HAP-1 (cell line): ENCODE results near the gene WASHC3.
A peak's percentile ranks its signal among the peaks of the same experiment; 100 is the strongest.
"Not testable (repeated sequence)": the region's sequence is repeated elsewhere in the genome, so short reads cannot be mapped to it uniquely, and the experiment has no call there.

Experiments
- DNase-seq, 2 experiments: peaks; one replicate each; pipeline ENCODE4 v3.0.0-alpha.2; 2016 to 2020; ENCODE audit warnings: low spot score in 2 of 2
- H3K27me3 ChIP-seq: fragments of 250-450 bp; sonication (Bioruptor Pico); 2 replicates; pipeline ENCODE4 v1.5.1; 2020; ENCODE audit warnings: low read depth, mild to moderate bottlenecking, moderate library complexity
- H3K36me3 ChIP-seq: fragments of 250-450 bp; sonication (Bioruptor Pico); replicated peaks from 2 replicates; pipeline ENCODE4 v1.5.1; 2020; ENCODE audit warnings: mild to moderate bottlenecking
- H3K4me1 ChIP-seq: fragments of 250-450 bp; sonication (Bioruptor Pico); 2 replicates; pipeline ENCODE4 v1.5.1; 2020; ENCODE audit warnings: mild to moderate bottlenecking
- H3K4me3 ChIP-seq: fragments of 250-450 bp; sonication (Bioruptor Pico); 2 replicates; pipeline ENCODE4 v1.5.1; 2020; ENCODE audit warnings: mild to moderate bottlenecking, moderate library complexity
- H3K9me3 ChIP-seq: fragments of 250-450 bp; sonication (Bioruptor Pico); 2 replicates; pipeline ENCODE4 v1.5.1; 2020; ENCODE audit warnings: mild to moderate bottlenecking, moderate library complexity
- in situ Hi-C: fragments of 300-500 bp; cut with MboI; formaldehyde crosslinking; loops from 3 replicates; pipeline ENCODE4 v1.14.3; 2020; ENCODE audit warnings: low sequenced_read_pairs, inconsistent platforms, mixed read lengths

Gene WASHC3

GRCh38 chr12:102061560-102062418 lies at the start of gene WASHC3:
Gene WASHC3, minus strand, starts transcription at chr12:102061991. Its CDS starts 29 bp downstream, at chr12:102061962.
- H3K4me3 ChIP-seq = peak within 1 kb of the TSS; percentile 70
- H3K36me3 ChIP-seq = no peaks in the 10 kb centered on the region
- H3K9me3 ChIP-seq = no peaks in the 10 kb centered on the region
- DNase-seq = peak; percentile 86 to 95
- in situ Hi-C loops = no loop called here
- no peaks in the 10 kb centered on the region for H3K4me1 ChIP-seq
- no peaks in the 10 kb centered on the region for H3K27me3 ChIP-seq

- in situ Hi-C loops = no loop called here
- Histone ChIP-seq H3K4me3 (no peak overlapping the region), H3K36me3 (peaks cover 72% of the 10 kb centered on the region), H3K27me3 (no peaks in the 10 kb centered on the region), H3K9me3 (peaks cover 6% of the 10 kb centered on the region; the same call in 1 of the 2 replicates), H3K4me1 (no peaks in the 10 kb centered on the region)
- DNase-seq = no peak
Observed at GRCh38 chr12:102110782-102111181, 49.0 kb upstream of the WASHC3 start.

GRCh38 chr12:102107970-102108369 lies 46.2 kb upstream of the WASHC3 start:
- Histone ChIP-seq H3K36me3 (peaks cover 70% of the 10 kb centered on the region), H3K4me1 (no peaks in the 10 kb centered on the region), H3K27me3 (no peaks in the 10 kb centered on the region), H3K9me3 (peaks cover 6% of the 10 kb centered on the region; the same call in 1 of the 2 replicates), H3K4me3 (no peak overlapping the region)
- in situ Hi-C loops = no loop called here
- no peak for DNase-seq

GRCh38 chr12:102106905-102107304 lies 45.1 kb upstream of the WASHC3 start:
- H3K27me3 ChIP-seq = no peaks in the 10 kb centered on the region
- peaks cover 68% of the 10 kb centered on the region for H3K36me3 ChIP-seq
- no peak overlapping the region for H3K4me3 ChIP-seq
- in situ Hi-C loops = no loop called here
- H3K4me1 ChIP-seq = no peaks in the 10 kb centered on the region
- H3K9me3 ChIP-seq = peaks cover 6% of the 10 kb centered on the region; the same call in 1 of the 2 replicates
- no peak for DNase-seq

GRCh38 chr12:102096855-102097254 lies 35.1 kb upstream of the WASHC3 start:
- H3K4me3 ChIP-seq = no peak overlapping the region
- no peaks in the 10 kb centered on the region for H3K9me3 ChIP-seq
- peaks cover 43% of the 10 kb centered on the region for H3K36me3 ChIP-seq
- no peaks in the 10 kb centered on the region for H3K27me3 ChIP-seq
- no peak for DNase-seq
- H3K4me1 ChIP-seq = no peaks in the 10 kb centered on the region
- in situ Hi-C loops = no loop called here

GRCh38 chr12:102095677-102096263 lies 34.0 kb upstream of the WASHC3 start:
- Histone ChIP-seq H3K36me3 (peaks cover 43% of the 10 kb centered on the region), H3K27me3 (no peaks in the 10 kb centered on the region), H3K4me3 (no peak overlapping the region), H3K4me1 (no peaks in the 10 kb centered on the region), H3K9me3 (no peaks in the 10 kb centered on the region)
- peak in 1 of 2 experiments; percentile 25 for DNase-seq
- in situ Hi-C loops = no loop called here

GRCh38 chr12:102093319-102093718 lies 31.5 kb upstream of the WASHC3 start:
- peaks cover 33% of the 10 kb centered on the region for H3K36me3 ChIP-seq
- in situ Hi-C loops = no loop called here
- H3K9me3 ChIP-seq = no peaks in the 10 kb centered on the region
- DNase-seq = no peak
- no peak overlapping the region for H3K4me3 ChIP-seq
- no peaks in the 10 kb centered on the region for H3K4me1 ChIP-seq
- no peaks in the 10 kb centered on the region for H3K27me3 ChIP-seq

GRCh38 chr12:102089228-102089835 lies 27.5 kb upstream of the WASHC3 start:
- H3K4me1 ChIP-seq, H3K9me3 ChIP-seq, DNase-seq, H3K4me3 ChIP-seq, in situ Hi-C loops, H3K27me3 ChIP-seq: not testable (repeated sequence)
- H3K36me3 ChIP-seq = peaks cover 16% of the 10 kb centered on the region

GRCh38 chr12:102080842-102081241 lies 19.1 kb upstream of the WASHC3 start:
- in situ Hi-C loops = no loop called here

GRCh38 chr12:102072092-102072491 lies 10.3 kb upstream of the WASHC3 start:
- H3K9me3 ChIP-seq, H3K4me1 ChIP-seq, H3K27me3 ChIP-seq, H3K4me3 ChIP-seq, H3K36me3 ChIP-seq, in situ Hi-C loops, DNase-seq: not testable (repeated sequence)

More at GRCh38 chr12:102080842-102081241, 19.1 kb upstream of the WASHC3 start:
- Histone ChIP-seq H3K27me3 (no peaks in the 10 kb centered on the region), H3K9me3 (no peaks in the 10 kb centered on the region), H3K36me3 (peaks cover 46% of the 10 kb centered on the region), H3K4me1 (peaks cover 11% of the 10 kb centered on the region; the same call in 1 of the 2 replicates), H3K4me3 (no peak overlapping the region)
- no peak for DNase-seq

- no peaks in the 10 kb centered on the region for H3K9me3 ChIP-seq
- H3K36me3 ChIP-seq = no peaks in the 10 kb centered on the region; the same call in none of the 2 replicates
- in situ Hi-C loops = no loop called here
- H3K4me1 ChIP-seq = no peaks in the 10 kb centered on the region
- H3K27me3 ChIP-seq = no peaks in the 10 kb centered on the region
- DNase-seq = no peak
- H3K4me3 ChIP-seq = no peak overlapping the region
Observed at GRCh38 chr12:102069707-102070106, 7.9 kb upstream of the WASHC3 start.

GRCh38 chr12:102067574-102068258 lies 5.9 kb upstream of the WASHC3 start:
- no peaks in the 10 kb centered on the region for H3K27me3 ChIP-seq
- H3K9me3 ChIP-seq = no peaks in the 10 kb centered on the region
- no peaks in the 10 kb centered on the region for H3K36me3 ChIP-seq
- H3K4me1 ChIP-seq = no peaks in the 10 kb centered on the region
- no peak overlapping the region for H3K4me3 ChIP-seq
- DNase-seq = no peak
- in situ Hi-C loops = no loop called here

- no peak for DNase-seq
- no peaks in the 10 kb centered on the region for H3K27me3 ChIP-seq
- H3K9me3 ChIP-seq = no peaks in the 10 kb centered on the region
- H3K36me3 ChIP-seq = no peaks in the 10 kb centered on the region
- in situ Hi-C loops = no loop called here
- no peak overlapping the region for H3K4me3 ChIP-seq
- H3K4me1 ChIP-seq = no peaks in the 10 kb centered on the region
Observed at GRCh38 chr12:102064476-102064875, 2.7 kb upstream of the WASHC3 start.
